Lower lobe of right lung (tissue), 2 donors: ENCODE data around the gene GAS1. TPM values are rescaled to one million over a fixed set of nuclear protein-coding genes. Genes with fewer than 3 reads are reported as not detected.

Source experiments
- ATAC-seq, 2 donors: fragments of 200-7000 bp; cut with Tn5 transposase; one replicate each; pipeline ENCODE4 v1.9.1; 2020 to 2022; ENCODE audit warnings: mild to moderate bottlenecking in 2 of 2, moderate library complexity in 2 of 2
- DNase-seq: peaks from one replicate; pipeline ENCODE4 v3.0.0-alpha.2; 2020
- H3K27ac ChIP-seq: fragments of 200-600 bp; one replicate; pipeline ENCODE4 v1.8.0; 2022
- H3K27me3 ChIP-seq: fragments of 200-600 bp; one replicate; pipeline ENCODE4 v1.8.0; 2022; ENCODE audit warnings: low read depth
- H3K36me3 ChIP-seq: fragments of 200-600 bp; one replicate; pipeline ENCODE4 v1.8.0; 2022; ENCODE audit warnings: mild to moderate bottlenecking
- H3K4me1 ChIP-seq: fragments of 200-600 bp; one replicate; pipeline ENCODE4 v1.8.0; 2022
- H3K4me3 ChIP-seq: fragments of 200-600 bp; one replicate; pipeline ENCODE4 v1.8.0; 2022; ENCODE audit warnings: mild to moderate bottlenecking
- H3K9me3 ChIP-seq: fragments of 200-600 bp; one replicate; pipeline ENCODE4 v1.8.0; 2022
- intact Hi-C: fragments of 100-400 bp; cut with DNase I; formaldehyde crosslinking; loops from one replicate; pipeline ENCODE4 v1.11.0; 2022
- total RNA-seq: library from RNA; stranded (reverse); fragmentation: NEBNext Ultra II Directional; extraction: Animal tissue kit (Norgen Biotek cat#: 25700); gene quantifications from one replicate; pipeline ENCODE4 v1.2.1, GENCODE V29; 2021
- TF ChIP-seq, protein P1 (sequence below): fragments of 200-600 bp; IDR thresholded peaks from one replicate; pipeline ENCODE4 v1.8.0; 2022; ENCODE audit warnings: antibody characterized with exemption, mild to moderate bottlenecking
- donor health status: DM: no; HTN: yes; CAD: no; lungs with severe emphysema.

Gene GAS1
- total RNA-seq, 1 donor from 2014 or later: 17.3 TPM

DNA sequence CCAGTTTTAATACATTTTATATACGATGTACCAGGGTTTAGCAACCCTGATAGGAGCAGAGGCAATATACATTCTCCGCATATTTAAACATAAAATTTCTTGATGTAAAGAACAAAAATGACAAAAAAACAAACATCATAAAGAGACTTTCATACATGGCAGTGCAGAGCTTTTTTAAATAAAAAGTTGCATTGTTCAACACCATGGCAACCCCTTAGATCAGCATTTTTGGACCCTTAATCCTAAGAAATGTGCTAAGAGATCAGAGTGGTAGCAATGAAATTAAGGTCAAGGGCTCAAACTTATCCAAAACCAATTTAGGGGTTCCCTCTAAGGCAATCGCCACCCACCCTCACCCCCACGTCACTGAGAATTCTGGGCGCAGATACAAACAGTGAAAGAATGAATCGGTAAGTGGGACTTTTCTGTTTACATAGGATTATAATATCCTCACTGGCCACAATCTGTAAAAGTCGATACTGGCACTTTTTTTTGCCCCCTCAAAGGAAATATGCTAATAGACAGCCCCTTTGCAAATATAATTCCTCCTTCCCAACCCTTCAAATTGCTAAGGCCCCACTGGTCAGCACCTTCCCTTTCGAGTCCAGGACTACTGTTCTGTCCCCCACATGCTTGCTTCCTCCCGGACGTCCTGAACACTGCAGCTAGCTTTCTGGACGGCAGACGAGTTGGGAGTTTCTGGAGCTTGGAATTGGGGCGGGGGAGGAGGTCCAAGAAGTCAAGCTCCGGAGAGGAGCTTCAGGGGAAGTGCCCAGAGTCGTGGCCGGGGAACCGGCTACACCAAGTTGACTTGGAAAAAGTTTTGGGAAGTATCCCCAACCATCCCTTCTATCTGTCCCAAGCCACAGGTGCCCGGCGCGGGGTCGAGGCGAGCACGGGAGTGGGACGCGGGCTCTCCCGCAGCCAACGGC, 2.2 kb downstream of the GAS1 start:
- H3K36me3 ChIP-seq: no peaks in the 10 kb centered on the region
- peak overlapping the region; percentile 81 for H3K4me3 ChIP-seq
- intact Hi-C loops: no loop called here
- H3K9me3 ChIP-seq: no peaks in the 10 kb centered on the region
- H3K27me3 ChIP-seq: peaks cover 57% of the 10 kb centered on the region
- peak overlapping the region; percentile 88 for H3K27ac ChIP-seq
- TF ChIP-seq, protein P1, sequence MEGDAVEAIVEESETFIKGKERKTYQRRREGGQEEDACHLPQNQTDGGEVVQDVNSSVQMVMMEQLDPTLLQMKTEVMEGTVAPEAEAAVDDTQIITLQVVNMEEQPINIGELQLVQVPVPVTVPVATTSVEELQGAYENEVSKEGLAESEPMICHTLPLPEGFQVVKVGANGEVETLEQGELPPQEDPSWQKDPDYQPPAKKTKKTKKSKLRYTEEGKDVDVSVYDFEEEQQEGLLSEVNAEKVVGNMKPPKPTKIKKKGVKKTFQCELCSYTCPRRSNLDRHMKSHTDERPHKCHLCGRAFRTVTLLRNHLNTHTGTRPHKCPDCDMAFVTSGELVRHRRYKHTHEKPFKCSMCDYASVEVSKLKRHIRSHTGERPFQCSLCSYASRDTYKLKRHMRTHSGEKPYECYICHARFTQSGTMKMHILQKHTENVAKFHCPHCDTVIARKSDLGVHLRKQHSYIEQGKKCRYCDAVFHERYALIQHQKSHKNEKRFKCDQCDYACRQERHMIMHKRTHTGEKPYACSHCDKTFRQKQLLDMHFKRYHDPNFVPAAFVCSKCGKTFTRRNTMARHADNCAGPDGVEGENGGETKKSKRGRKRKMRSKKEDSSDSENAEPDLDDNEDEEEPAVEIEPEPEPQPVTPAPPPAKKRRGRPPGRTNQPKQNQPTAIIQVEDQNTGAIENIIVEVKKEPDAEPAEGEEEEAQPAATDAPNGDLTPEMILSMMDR: no peak
- peaks cover 19% of the 10 kb centered on the region for H3K4me1 ChIP-seq
- ATAC-seq: no peak
- DNase-seq: no peak

DNA sequence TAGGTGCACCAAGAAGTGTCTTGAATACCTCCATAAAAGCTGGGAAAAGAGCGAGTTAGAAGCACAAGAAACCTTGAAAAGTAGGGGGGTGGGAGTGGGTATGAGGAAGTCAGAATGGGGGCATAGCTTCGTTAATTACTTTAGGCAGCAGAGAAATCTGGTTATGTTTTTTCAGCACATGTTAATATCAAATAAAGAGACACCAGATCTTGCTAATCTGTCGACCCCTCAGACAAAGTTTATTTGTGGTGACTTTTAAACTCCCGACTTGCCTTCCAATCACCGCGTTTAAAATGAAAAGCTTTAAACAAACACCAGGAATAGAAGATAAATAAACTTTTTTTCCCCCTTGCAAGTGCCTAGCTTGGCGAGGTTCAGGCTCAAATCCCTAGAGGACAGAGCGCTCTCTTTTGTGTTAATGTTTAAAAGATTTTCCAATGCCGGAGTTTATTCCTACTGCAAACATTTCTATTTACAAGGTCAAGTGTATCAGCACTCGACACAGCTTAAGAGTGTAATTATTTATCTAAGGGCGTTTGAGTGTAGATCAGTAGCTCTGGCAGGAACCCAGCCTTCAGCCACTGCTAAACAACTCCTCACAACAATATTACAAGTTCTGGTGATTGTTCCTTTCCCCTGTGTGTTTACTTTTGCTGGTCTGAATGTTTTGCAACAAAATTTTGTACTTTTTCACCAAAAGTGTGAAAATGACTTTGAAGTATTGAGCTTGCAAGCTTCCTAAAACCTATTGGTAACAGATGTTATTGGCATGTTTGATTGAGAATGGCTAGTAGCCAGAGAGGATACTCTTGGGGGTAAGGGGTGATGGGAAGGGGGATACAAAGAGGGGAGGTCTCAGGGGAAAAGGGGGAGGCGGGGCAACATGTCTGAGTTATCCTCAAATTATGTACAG, 3.8 kb downstream of the GAS1 start:
- Histone ChIP-seq H3K4me1 (peaks cover 14% of the 10 kb centered on the region), H3K36me3 (no peaks in the 10 kb centered on the region), H3K27me3 (peaks cover 64% of the 10 kb centered on the region), H3K27ac (no peak overlapping the region), H3K9me3 (no peaks in the 10 kb centered on the region), H3K4me3 (peak overlapping the region; percentile 81)
- DNase-seq (no peak), ATAC-seq (peak in 1 of 2 donors; percentile 53)
- TF ChIP-seq, protein P1: no peak
- intact Hi-C loops: no loop called here

DNA sequence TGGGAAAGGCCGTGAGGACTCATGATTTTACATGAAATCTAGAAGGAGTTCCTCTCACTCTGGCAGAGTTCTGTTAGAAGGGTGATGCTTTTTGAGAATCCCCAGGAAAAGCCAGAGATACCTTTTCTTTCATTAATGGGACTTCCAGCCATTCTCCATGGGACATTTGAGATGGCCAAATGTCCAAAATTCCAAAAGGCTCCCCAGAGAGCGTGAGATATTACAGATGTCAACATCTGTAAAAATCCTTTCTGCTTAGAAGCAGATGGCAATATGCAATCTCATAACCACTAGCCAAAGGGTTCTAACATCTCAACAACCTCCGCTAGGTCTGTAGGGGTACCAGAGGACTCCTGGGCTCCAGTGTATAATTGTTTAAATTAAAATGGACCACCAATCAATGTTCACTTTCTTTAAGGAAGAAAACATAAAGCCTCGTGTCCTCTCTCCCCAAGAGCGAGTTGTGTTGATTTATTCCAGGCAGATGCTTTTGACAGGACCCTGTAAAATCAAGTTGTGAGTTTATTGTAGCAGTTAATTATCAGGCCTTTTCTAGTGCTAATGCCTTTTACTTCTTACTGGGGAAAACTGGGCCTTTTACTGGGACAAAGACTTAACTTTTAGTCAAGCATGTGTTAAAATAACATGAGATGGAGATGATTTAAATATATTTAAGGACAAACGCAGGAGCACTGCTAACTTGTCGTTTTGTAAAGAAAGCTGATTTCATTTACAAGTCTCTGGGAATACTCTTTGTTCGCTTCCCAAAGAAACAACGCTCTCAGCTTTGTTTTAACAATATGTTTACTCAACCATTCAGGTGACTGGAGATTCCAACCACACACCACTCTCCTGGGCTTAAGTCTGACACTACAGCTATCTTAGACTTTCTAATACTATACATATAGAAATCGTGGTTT, 4.8 kb downstream of the GAS1 start:
- Histone ChIP-seq H3K27ac (no peak overlapping the region), H3K4me1 (peaks cover 12% of the 10 kb centered on the region), H3K36me3 (no peaks in the 10 kb centered on the region), H3K27me3 (peaks cover 68% of the 10 kb centered on the region), H3K9me3 (no peaks in the 10 kb centered on the region), H3K4me3 (no peak overlapping the region)
- DNase-seq: no peak
- intact Hi-C loops: no loop called here
- TF ChIP-seq, protein P1: no peak
- ATAC-seq: no peak

DNA sequence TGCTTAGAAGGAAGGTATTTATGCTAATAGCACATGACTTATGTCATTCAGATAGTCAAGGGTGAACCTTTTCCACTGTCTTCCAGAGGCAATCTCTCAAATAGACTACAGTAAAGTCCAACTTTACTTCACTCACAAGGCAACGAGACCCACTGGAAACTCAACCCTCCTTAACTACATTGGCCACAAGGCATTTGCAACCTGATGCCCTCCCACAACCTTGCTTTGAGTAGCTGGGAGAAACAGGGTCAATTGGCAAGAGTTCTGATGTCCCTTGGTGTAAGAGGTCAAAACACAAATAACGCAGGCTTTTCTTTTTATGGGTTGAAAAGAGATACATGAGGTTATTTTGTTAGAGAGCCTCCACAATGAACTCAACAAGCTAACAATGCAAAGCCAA, 6.1 kb downstream of the GAS1 start:
- ATAC-seq (no peak), DNase-seq (no peak)
- Histone ChIP-seq H3K4me1 (peaks cover 12% of the 10 kb centered on the region), H3K9me3 (no peaks in the 10 kb centered on the region), H3K36me3 (no peaks in the 10 kb centered on the region), H3K4me3 (no peak overlapping the region), H3K27me3 (peaks cover 65% of the 10 kb centered on the region), H3K27ac (no peak overlapping the region)
- TF ChIP-seq, protein P1: no peak
- intact Hi-C loops: no loop called here

DNA sequence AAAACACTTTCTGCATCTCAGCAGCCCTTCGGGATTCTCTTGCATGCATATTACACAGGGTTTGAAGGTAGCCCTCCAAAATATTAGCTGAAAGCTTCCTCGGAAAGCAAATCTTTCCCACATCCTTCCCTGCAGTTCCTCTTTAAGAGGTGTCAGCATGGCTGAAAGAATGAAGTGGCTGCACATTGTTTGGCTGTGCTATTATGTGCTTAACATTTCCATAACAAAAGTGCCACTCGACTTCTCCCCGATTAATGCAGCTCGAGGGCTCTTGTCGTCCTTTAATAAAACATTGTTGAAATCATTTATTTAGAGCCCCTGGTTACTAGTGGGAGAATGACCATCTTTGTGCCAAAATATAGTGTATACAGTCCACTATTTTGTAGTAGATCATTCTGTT, 6.5 kb downstream of the GAS1 start:
- ATAC-seq: no peak
- Histone ChIP-seq H3K27ac (no peak overlapping the region), H3K4me1 (peaks cover 12% of the 10 kb centered on the region), H3K9me3 (no peaks in the 10 kb centered on the region), H3K36me3 (no peaks in the 10 kb centered on the region), H3K27me3 (peaks cover 63% of the 10 kb centered on the region), H3K4me3 (no peak overlapping the region)
- no peak for DNase-seq
- intact Hi-C loops: no loop called here
- TF ChIP-seq, protein P1: no peak
